GM12873 (cell line): ENCODE data around the gene VRK3.

ENCODE experiments used
- CTCF ChIP-seq: IDR thresholded peaks from 2 replicates; pipeline ENCODE4 v1.5.1; 2012; ENCODE audit warnings: low read depth, mild to moderate bottlenecking, moderate library complexity, low read length, control low read depth; ENCODE audit not compliant: insufficient read depth; ENCODE audit errors: missing control alignments

VRK3 gene

GRCh38 chr19:49985871-49986270 is 39.3 kb downstream of the VRK3 start:
- TF ChIP-seq CTCF = no peak

- no peak for TF ChIP-seq CTCF
Observed at GRCh38 chr19:49984491-49984890, 40.7 kb downstream of the VRK3 start.

- TF ChIP-seq CTCF = peak; percentile 95
Observed at GRCh38 chr19:49983645-49984229, 41.4 kb downstream of the VRK3 start.

GRCh38 chr19:49981603-49982593 is 43.3 kb downstream of the VRK3 start:
- TF ChIP-seq CTCF = no peak

- TF ChIP-seq CTCF = no peak
Observed at GRCh38 chr19:49978324-49978723, 46.8 kb downstream of the VRK3 start.

- TF ChIP-seq CTCF = no peak
Observed at GRCh38 chr19:49977881-49978280, 47.3 kb downstream of the VRK3 start.

- TF ChIP-seq CTCF = no peak
Observed at GRCh38 chr19:49977076-49977475, 48.1 kb downstream of the VRK3 start.
